CD4-positive, alpha-beta T cell (primary cell): ENCODE measurements around the gene DZIP3. TPM values are rescaled to one million over a fixed set of nuclear protein-coding genes. Genes with fewer than 3 reads are reported as not detected.
A peak's percentile ranks its signal among the peaks of the same experiment; 100 is the strongest.

Experiments used
- ATAC-seq: fragments of 200-7000 bp; cut with Tn5 transposase; one replicate; pipeline ENCODE4 v1.10.0; 2022; ENCODE audit warnings: mild to moderate bottlenecking; ENCODE audit not compliant: poor library complexity
- CTCF ChIA-PET: fragments of 350-600 bp; sonication (Branson Sonifier 250); formaldehyde crosslinking; loops from one replicate; lab custom pipeline; 2021; ENCODE audit warnings: antibody characterized with exemption, inconsistent platforms; lab: Charles Lee
- POLR2A ChIA-PET: fragments of 350-600 bp; sonication (Branson Sonifier 250); formaldehyde crosslinking; loops from one replicate; lab custom pipeline; 2021; ENCODE audit warnings: antibody characterized with exemption, inconsistent platforms; lab: Charles Lee
- DNase-seq, 14 experiments: peaks; one replicate each; pipeline ENCODE4 v3.0.0-alpha.2; 2013 to 2020; ENCODE audit warnings: mixed read lengths in 2 of 14
- H3K27ac ChIP-seq, 2 donors: one replicate each; pipeline versions ENCODE4 v1.5.1 to v1.7.0; 2013; ENCODE audit warnings: low read length in 2 of 2, low read depth in 1 of 2, mild to moderate bottlenecking in 1 of 2
- H3K27me3 ChIP-seq, 2 experiments: 1 replicate in 1 of 2; 2 replicates in 1 of 2; pipeline versions ENCODE4 v1.6.1 to v1.7.0; 2013; ENCODE audit warnings: low read length in 2 of 2, control low read depth in 1 of 2, mild to moderate bottlenecking in 1 of 2, moderate library complexity in 1 of 2; ENCODE audit not compliant: insufficient read depth in 2 of 2, control insufficient read depth in 1 of 2
- H3K36me3 ChIP-seq: one replicate; pipeline ENCODE4 v1.6.1; 2013; ENCODE audit warnings: low read length, control low read depth; ENCODE audit not compliant: insufficient read depth
- H3K4me1 ChIP-seq: one replicate; pipeline ENCODE4 v1.6.1; 2013; ENCODE audit warnings: low read length, control low read depth; ENCODE audit not compliant: insufficient read depth
- H3K4me3 ChIP-seq: one replicate; pipeline ENCODE4 v1.5.1; 2013; ENCODE audit warnings: mild to moderate bottlenecking, low read length, moderate library complexity
- H3K9me3 ChIP-seq, 2 experiments: 1 replicate in 1 of 2; 2 replicates in 1 of 2; pipeline versions ENCODE4 v1.6.1 to v1.7.0; 2013; ENCODE audit warnings: low read length in 2 of 2, mild to moderate bottlenecking in 2 of 2, control low read depth in 1 of 2, moderate library complexity in 1 of 2; ENCODE audit not compliant: control insufficient read depth in 1 of 2, insufficient read depth in 1 of 2
- H3K27ac Mint-ChIP-seq: one replicate; pipeline ENCODE4 v1.8.0; 2020; ENCODE audit warnings: mixed read lengths
- H3K27me3 Mint-ChIP-seq: one replicate; pipeline ENCODE4 v1.8.0; 2021; ENCODE audit warnings: mixed read lengths
- H3K36me3 Mint-ChIP-seq: one replicate; pipeline ENCODE4 v1.8.0; 2021; ENCODE audit warnings: low read depth, mixed read lengths
- H3K4me1 Mint-ChIP-seq: one replicate; pipeline ENCODE4 v1.8.0; 2021; ENCODE audit warnings: low read depth, mixed read lengths
- H3K4me3 Mint-ChIP-seq: one replicate; pipeline ENCODE4 v1.8.0; 2020; ENCODE audit warnings: mild to moderate bottlenecking, mixed read lengths
- H3K9me3 Mint-ChIP-seq: one replicate; pipeline ENCODE4 v1.8.0; 2020; ENCODE audit warnings: mixed read lengths
- intact Hi-C, 2 experiments: fragments of 100-400 bp; cut with DNase I in 1 of 2; cut with micrococcal nuclease in 1 of 2; formaldehyde crosslinking; loops; one replicate each; pipeline versions ENCODE4 v1.15.1 to v1.9.0; 2023 to 2025; cut with DNase I, micrococcal nuclease
- total RNA-seq, 174 experiments: library from RNA in 2 of 174; stranded (reverse) in 2 of 174; gene quantifications; one replicate each; pipeline ENCODE4 v1.2.3 and lab custom pipeline; 2021 to 2026
- TF ChIP-seq, protein P1 (sequence below): fragments of 200-600 bp; IDR thresholded peaks from one replicate; pipeline ENCODE4 v1.8.0; 2022; ENCODE audit warnings: antibody characterized with exemption, mild to moderate bottlenecking

DZIP3 gene
- total RNA-seq, 2 experiments from 2014 or later, result 12.2 to 14.5 TPM

DNA sequence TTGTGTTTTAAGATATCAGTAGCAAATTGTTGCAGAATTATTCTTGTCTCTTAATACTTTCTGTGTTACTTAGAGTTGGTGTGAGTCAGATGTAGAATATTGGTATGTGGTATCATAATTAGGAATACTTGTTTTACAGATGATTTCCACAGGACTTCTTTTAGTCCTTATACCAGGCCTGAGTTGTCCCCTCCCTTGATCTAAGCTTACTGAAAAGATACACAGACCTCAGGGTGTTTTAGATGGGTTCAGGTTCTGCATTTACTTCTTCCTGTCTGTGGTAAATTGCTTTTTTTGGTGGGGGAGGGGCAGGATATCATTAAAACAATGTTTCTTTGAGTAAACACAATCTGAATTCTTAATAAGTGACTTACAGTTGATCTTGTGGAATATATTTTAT, 14.2 kb downstream of the DZIP3 start:
- Mint-ChIP-seq H3K36me3 (peaks cover 13% of the 10 kb centered on the region), H3K27me3 (no peaks in the 10 kb centered on the region), H3K4me3 (peak overlapping the region; percentile 87), H3K27ac (peak overlapping the region; percentile 87), H3K9me3 (no peaks in the 10 kb centered on the region), H3K4me1 (peaks cover 67% of the 10 kb centered on the region)
- peak in 5 of 14 experiments; percentile 10 to 82 (median 64) for DNase-seq
- Histone ChIP-seq H3K4me1 (peaks cover 20% of the 10 kb centered on the region), H3K27ac (peak overlapping the region; percentile 30 to 38), H3K27me3 (no peaks in the 10 kb centered on the region), H3K36me3 (no peaks in the 10 kb centered on the region), H3K4me3 (peak overlapping the region; percentile 34), H3K9me3 (no peaks in the 10 kb centered on the region)
- ChIA-PET POLR2A (interaction anchor here (0.5 to 10.0 kb wide), 8 partner anchors 10 to 381 kb away, joined by 3 to 250 read pairs (median 5); partner anchors contain the start of genes CIP2A, DZIP3, IFT57 and TRAT1), CTCF (interaction anchor here (1.8 kb wide), 1 partner anchor 14 kb away, joined by 7 read pairs; the partner anchor contains the start of genes CIP2A and DZIP3)
- intact Hi-C loops, result loop anchor here in 1 of 2 experiments (2.0 kb wide), 1 partner anchor 15 kb away; the partner anchor contains the start of genes CIP2A and DZIP3
- TF ChIP-seq, protein P1, sequence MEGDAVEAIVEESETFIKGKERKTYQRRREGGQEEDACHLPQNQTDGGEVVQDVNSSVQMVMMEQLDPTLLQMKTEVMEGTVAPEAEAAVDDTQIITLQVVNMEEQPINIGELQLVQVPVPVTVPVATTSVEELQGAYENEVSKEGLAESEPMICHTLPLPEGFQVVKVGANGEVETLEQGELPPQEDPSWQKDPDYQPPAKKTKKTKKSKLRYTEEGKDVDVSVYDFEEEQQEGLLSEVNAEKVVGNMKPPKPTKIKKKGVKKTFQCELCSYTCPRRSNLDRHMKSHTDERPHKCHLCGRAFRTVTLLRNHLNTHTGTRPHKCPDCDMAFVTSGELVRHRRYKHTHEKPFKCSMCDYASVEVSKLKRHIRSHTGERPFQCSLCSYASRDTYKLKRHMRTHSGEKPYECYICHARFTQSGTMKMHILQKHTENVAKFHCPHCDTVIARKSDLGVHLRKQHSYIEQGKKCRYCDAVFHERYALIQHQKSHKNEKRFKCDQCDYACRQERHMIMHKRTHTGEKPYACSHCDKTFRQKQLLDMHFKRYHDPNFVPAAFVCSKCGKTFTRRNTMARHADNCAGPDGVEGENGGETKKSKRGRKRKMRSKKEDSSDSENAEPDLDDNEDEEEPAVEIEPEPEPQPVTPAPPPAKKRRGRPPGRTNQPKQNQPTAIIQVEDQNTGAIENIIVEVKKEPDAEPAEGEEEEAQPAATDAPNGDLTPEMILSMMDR, result no peak
- ATAC-seq, result peak; percentile 51

DNA sequence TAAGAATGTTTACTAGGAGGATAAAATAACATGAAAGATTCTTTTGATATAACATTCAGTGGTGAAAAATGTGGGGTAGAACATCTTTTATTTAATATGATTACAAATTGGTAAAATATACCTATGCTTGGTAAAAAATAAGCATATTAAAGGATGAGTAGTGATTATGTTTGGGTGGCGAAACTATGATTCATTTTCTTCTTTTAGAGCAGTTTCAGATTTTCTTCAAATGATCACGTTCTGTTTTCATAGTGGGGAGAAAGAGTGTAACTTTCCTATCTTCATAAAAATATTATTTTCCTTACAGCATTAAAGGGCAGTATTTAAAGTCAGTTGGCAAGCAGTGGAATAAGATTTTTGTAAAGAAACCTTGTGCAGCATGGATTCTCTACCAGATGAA, 15.5 kb downstream of the DZIP3 start:
- Mint-ChIP-seq H3K4me3 (peak overlapping the region; percentile 43), H3K9me3 (no peaks in the 10 kb centered on the region), H3K4me1 (peaks cover 57% of the 10 kb centered on the region), H3K27ac (peak overlapping the region; percentile 87), H3K27me3 (no peaks in the 10 kb centered on the region), H3K36me3 (peaks cover 25% of the 10 kb centered on the region)
- ATAC-seq, result no peak
- no peak overlapping the region for H3K27ac ChIP-seq
- ChIA-PET CTCF (interaction anchor here (1.8 kb wide), 1 partner anchor 15 kb away, joined by 5 read pairs; the partner anchor contains the start of gene DZIP3), POLR2A (interaction anchor here (0.7 to 10.0 kb wide), 6 partner anchors 15 to 478 kb away, joined by 3 to 250 read pairs (median 6); partner anchors contain the start of genes CIP2A, DZIP3 and IFT57)
- intact Hi-C loops, result no loop called here
- H3K27me3 ChIP-seq, result no peaks in the 10 kb centered on the region
- H3K4me1 ChIP-seq, result peaks cover 20% of the 10 kb centered on the region
- no peak overlapping the region for H3K4me3 ChIP-seq
- H3K9me3 ChIP-seq, result no peaks in the 10 kb centered on the region
- peaks cover 3% of the 10 kb centered on the region for H3K36me3 ChIP-seq
- no peak for DNase-seq
- TF ChIP-seq, protein P1, result no peak

DNA sequence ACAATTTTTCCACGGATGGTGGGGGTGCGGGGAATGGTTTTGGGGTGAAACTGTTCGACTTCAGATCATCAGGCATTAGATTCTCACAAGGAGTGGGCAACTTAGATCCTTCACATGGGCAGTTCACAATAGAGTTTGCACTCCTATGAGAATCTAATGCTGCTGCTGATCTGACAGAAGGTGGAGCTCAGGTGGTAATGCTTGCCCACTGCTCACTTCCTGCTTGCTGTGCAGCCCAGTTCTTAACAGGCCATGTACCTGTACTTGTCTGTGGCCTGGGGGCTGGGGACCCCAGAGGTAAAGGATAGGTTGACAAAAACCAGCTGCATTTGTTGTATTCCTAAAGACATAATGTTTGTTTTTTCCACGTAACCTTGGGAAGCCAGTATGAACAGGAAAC, 16.0 kb downstream of the DZIP3 start:
- DNase-seq (peak in 4 of 14 experiments; percentile 30 to 42 (median 36)), ATAC-seq (no peak)
- Histone ChIP-seq H3K4me1 (peaks cover 20% of the 10 kb centered on the region), H3K27me3 (no peaks in the 10 kb centered on the region), H3K27ac (peak overlapping the region in 1 of 2 donors; percentile 20), H3K4me3 (no peak overlapping the region), H3K36me3 (peaks cover 3% of the 10 kb centered on the region), H3K9me3 (no peaks in the 10 kb centered on the region)
- POLR2A ChIA-PET, result interaction anchor here (0.8 to 10.0 kb wide), 4 partner anchors 16 to 478 kb away, joined by 4 to 250 read pairs (median 6); partner anchors contain the start of genes CIP2A and DZIP3
- TF ChIP-seq, protein P1, result no peak
- Mint-ChIP-seq H3K27me3 (no peaks in the 10 kb centered on the region), H3K27ac (peak overlapping the region; percentile 87), H3K4me3 (peak overlapping the region; percentile 43), H3K4me1 (peaks cover 57% of the 10 kb centered on the region), H3K9me3 (no peaks in the 10 kb centered on the region), H3K36me3 (peaks cover 30% of the 10 kb centered on the region)
- intact Hi-C loops, result no loop called here
- CTCF ChIA-PET, result interaction anchor here (1.8 kb wide), 1 partner anchor 15 kb away, joined by 5 read pairs; the partner anchor contains the start of gene DZIP3
